Measurements from ENCODE around the gene AHCYL2. TPM values are rescaled to one million over a fixed set of nuclear protein-coding genes. Genes with fewer than 3 reads are reported as not detected.

The AHCYL2 gene
- total RNA-seq, 2 donors from 2014 or later: 262 to 397 TPM

- no peaks in the 10 kb centered on the region for H3K9me3 ChIP-seq
- H3K4me1 ChIP-seq: no peaks in the 10 kb centered on the region
- intact Hi-C loops (cut with DNase I): no loop called here
- DNase-seq: no peak
- H3K27me3 ChIP-seq: no peaks in the 10 kb centered on the region
- H3K36me3 ChIP-seq: peaks cover 10% of the 10 kb centered on the region
- no peak overlapping the region for H3K27ac ChIP-seq
- no peak overlapping the region for H3K9ac ChIP-seq (ENCODE audit: low read depth in 2 of 2, low read length in 2 of 2)
- no peak for TF ChIP-seq CTCF (IDR thresholded peaks at IDR 0.05)
- H3K4me3 ChIP-seq: no peak overlapping the region
Observed at GRCh38 chr7:129412501-129412900, 187.7 kb downstream of the AHCYL2 start.

DNA sequence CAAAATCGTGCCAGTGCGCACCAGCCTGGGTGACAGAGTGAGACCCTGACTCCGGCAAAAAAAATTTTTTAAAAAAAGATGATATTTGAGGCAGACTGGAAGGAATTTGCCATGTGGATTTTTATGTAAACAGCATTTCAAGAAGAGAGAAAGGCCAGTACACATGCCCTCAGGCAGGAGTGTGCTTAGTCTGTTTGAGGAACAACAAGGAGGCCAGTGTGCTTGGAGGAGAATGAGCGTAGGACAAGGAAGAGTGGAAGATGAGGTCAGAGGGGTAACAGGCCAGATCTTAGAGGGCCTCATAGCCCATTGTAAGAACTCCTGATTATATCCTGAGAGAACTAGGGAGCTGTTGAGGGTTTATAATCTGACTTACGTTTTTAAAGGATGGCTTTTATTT lies 192.2 kb downstream of the AHCYL2 start:
- H3K9me3 ChIP-seq: no peaks in the 10 kb centered on the region
- no peak for DNase-seq
- no peak overlapping the region for H3K27ac ChIP-seq
- no peak for TF ChIP-seq CTCF (IDR thresholded peaks at IDR 0.05)
- no peaks in the 10 kb centered on the region for H3K36me3 ChIP-seq
- H3K4me3 ChIP-seq: no peak overlapping the region
- H3K4me1 ChIP-seq: no peaks in the 10 kb centered on the region
- H3K9ac ChIP-seq (ENCODE audit: low read depth in 2 of 2, low read length in 2 of 2): no peak overlapping the region
- intact Hi-C loops (cut with DNase I): no loop called here
- H3K27me3 ChIP-seq: no peaks in the 10 kb centered on the region

GRCh38 chr7:129421717-129422250 lies 197.0 kb downstream of the AHCYL2 start:
- no peak overlapping the region for H3K9ac ChIP-seq (ENCODE audit: low read depth in 2 of 2, low read length in 2 of 2)
- H3K4me3 ChIP-seq: no peak overlapping the region
- no peak overlapping the region for H3K27ac ChIP-seq
- no peaks in the 10 kb centered on the region for H3K9me3 ChIP-seq
- H3K4me1 ChIP-seq: no peaks in the 10 kb centered on the region
- intact Hi-C loops (cut with DNase I): no loop called here
- TF ChIP-seq CTCF (IDR thresholded peaks at IDR 0.05): no peak
- no peak for DNase-seq
- no peaks in the 10 kb centered on the region for H3K27me3 ChIP-seq
- H3K36me3 ChIP-seq: peaks cover 10% of the 10 kb centered on the region

- no peak for TF ChIP-seq CTCF (IDR thresholded peaks at IDR 0.05)
- H3K27me3 ChIP-seq: no peaks in the 10 kb centered on the region
- H3K27ac ChIP-seq: no peak overlapping the region
- H3K9ac ChIP-seq (ENCODE audit: low read depth in 2 of 2, low read length in 2 of 2): no peak overlapping the region
- no peaks in the 10 kb centered on the region for H3K4me1 ChIP-seq
- no peak overlapping the region for H3K4me3 ChIP-seq
- DNase-seq: no peak
- no peaks in the 10 kb centered on the region for H3K9me3 ChIP-seq
- intact Hi-C loops (cut with DNase I): no loop called here
- H3K36me3 ChIP-seq: peaks cover 10% of the 10 kb centered on the region
Observed at GRCh38 chr7:129422727-129423126, 197.9 kb downstream of the AHCYL2 start.

- no peak overlapping the region for H3K4me3 ChIP-seq
- intact Hi-C loops (cut with DNase I): no loop called here
- no peak for TF ChIP-seq CTCF (IDR thresholded peaks at IDR 0.05)
- peaks cover 10% of the 10 kb centered on the region for H3K36me3 ChIP-seq
- no peak overlapping the region for H3K27ac ChIP-seq
- H3K9ac ChIP-seq (ENCODE audit: low read depth in 2 of 2, low read length in 2 of 2): no peak overlapping the region
- no peaks in the 10 kb centered on the region for H3K9me3 ChIP-seq
- no peaks in the 10 kb centered on the region for H3K27me3 ChIP-seq
- no peak for DNase-seq
- no peaks in the 10 kb centered on the region for H3K4me1 ChIP-seq
Observed at GRCh38 chr7:129423700-129424410, 199.0 kb downstream of the AHCYL2 start.

Data from colonic mucosa (tissue), 4 donors.